Endothelial cell (in vitro differentiated cells): Measurements from ENCODE around the gene CDC42BPG. TPM values are rescaled to one million over a fixed set of nuclear protein-coding genes. Genes with fewer than 3 reads are reported as not detected.

Experiments used
- DNase-seq: peaks from one replicate; pipeline ENCODE4 v3.0.0; 2021; ENCODE audit warnings: low spot score
- H3K27ac Mint-ChIP-seq: one replicate; pipeline ENCODE4 v1.8.0; 2021; ENCODE audit warnings: mixed read lengths, inconsistent platforms; ENCODE audit not compliant: unreplicated experiment
- H3K27me3 Mint-ChIP-seq: one replicate; pipeline ENCODE4 v1.8.0; 2021; ENCODE audit warnings: mild to moderate bottlenecking, moderate library complexity, mixed read lengths, inconsistent platforms; ENCODE audit not compliant: unreplicated experiment
- H3K36me3 Mint-ChIP-seq: one replicate; pipeline ENCODE4 v1.8.0; 2021; ENCODE audit warnings: mild to moderate bottlenecking, low read depth, mixed read lengths, inconsistent platforms; ENCODE audit not compliant: unreplicated experiment
- H3K4me1 Mint-ChIP-seq: one replicate; pipeline ENCODE4 v1.8.0; 2021; ENCODE audit warnings: mild to moderate bottlenecking, mixed read lengths, inconsistent platforms; ENCODE audit not compliant: unreplicated experiment
- H3K4me3 Mint-ChIP-seq: one replicate; pipeline ENCODE4 v1.8.0; 2021; ENCODE audit warnings: mild to moderate bottlenecking, mixed read lengths, inconsistent platforms; ENCODE audit not compliant: unreplicated experiment
- H3K9me3 Mint-ChIP-seq: one replicate; pipeline ENCODE4 v1.8.0; 2021; ENCODE audit warnings: mixed read lengths, inconsistent platforms; ENCODE audit not compliant: unreplicated experiment
- total RNA-seq: library from RNA; stranded (reverse); fragmentation: NEBNext Ultra II Directional; extraction: Animal tissue kit (Norgen Biotek cat#: 25700); gene quantifications from one replicate; pipeline ENCODE4 v1.2.1, GENCODE V29; 2021; ENCODE audit not compliant: unreplicated experiment
- TF ChIP-seq, protein P1 (sequence below): fragments of 200-600 bp; sonication (generic); IDR thresholded peaks from one replicate; pipeline ENCODE4 v1.5.0; 2021; ENCODE audit warnings: antibody characterized with exemption; ENCODE audit not compliant: unreplicated experiment

Gene CDC42BPG
- total RNA-seq, 1 donor from 2014 or later = 4.1 TPM

DNA sequence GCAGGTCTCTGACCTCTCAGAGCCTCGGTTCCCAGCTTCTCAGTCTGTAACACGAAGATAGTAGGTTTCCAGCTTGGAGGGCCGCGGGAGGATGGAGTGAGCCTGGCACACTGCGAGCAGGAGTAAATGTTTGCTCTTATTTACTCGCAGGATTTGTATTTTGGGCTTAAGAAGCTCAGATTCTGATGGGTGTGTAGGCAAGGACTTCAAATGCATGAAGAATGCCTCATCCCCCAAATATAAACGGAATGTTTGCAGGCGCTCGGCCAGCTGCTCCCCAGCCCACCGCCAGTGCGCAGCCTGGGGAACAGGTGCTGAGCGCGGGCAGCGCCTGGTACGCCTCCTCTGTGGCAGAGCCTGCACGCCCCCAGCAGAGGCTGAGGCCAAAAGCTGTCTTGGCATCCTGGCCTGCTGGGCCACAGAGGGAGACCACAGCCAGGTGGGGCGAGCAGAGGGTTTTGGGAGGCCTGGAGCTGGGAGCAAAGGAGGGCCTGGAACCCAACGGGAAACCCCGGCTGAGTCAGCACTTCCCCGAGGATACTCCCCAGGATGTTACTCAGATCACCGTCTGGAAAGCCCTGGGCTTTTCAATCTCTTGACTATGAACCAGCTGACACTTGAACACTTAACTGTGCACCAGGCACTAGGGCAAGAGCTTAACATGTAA lies 24.6 kb upstream of the CDC42BPG start:
- Mint-ChIP-seq H3K27ac (no peak overlapping the region), H3K27me3 (peaks cover 2% of the 10 kb centered on the region), H3K4me1 (peaks cover 11% of the 10 kb centered on the region)

DNA sequence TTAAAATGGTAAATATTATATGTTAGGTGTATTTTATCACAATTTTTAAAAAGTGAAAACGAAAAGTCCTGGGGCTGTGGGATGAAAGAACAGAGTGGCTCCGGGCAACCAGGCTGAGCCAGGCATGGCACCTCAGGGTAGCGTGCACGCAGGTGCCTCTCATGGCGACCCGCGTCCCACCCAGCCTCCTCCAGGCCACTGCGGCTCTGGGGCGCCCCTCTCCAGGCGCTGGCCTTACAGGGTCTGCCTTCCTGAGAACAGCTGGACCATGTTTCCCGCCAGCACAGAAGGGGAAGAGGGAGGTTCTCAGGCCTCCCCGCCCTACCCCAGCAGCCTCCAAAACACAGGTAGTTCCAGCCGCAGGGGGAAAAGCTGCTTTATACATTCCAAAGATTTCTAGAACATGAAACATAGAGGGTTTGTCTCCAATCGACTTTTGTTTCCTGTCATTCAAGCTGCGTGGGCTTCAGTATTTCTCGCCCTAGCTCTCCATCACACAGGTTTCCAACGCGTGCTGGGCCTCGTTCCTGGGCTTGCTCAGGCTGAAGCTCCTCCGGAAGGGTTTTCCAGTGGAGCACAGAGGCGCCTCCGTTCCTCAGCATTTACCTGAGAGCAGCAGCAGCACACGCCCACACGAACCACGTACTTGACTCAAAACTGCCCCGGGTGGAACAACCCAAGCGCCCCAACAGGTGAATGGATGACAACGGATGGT lies 23.5 kb upstream of the CDC42BPG start:
- H3K4me3 Mint-ChIP-seq = no peak overlapping the region
- peaks cover 13% of the 10 kb centered on the region for H3K36me3 Mint-ChIP-seq
- DNase-seq = no peak
- H3K4me1 Mint-ChIP-seq = peaks cover 15% of the 10 kb centered on the region
- H3K27me3 Mint-ChIP-seq = peaks cover 4% of the 10 kb centered on the region
- H3K9me3 Mint-ChIP-seq = no peaks in the 10 kb centered on the region
- H3K27ac Mint-ChIP-seq = no peak overlapping the region
- TF ChIP-seq, protein P1, sequence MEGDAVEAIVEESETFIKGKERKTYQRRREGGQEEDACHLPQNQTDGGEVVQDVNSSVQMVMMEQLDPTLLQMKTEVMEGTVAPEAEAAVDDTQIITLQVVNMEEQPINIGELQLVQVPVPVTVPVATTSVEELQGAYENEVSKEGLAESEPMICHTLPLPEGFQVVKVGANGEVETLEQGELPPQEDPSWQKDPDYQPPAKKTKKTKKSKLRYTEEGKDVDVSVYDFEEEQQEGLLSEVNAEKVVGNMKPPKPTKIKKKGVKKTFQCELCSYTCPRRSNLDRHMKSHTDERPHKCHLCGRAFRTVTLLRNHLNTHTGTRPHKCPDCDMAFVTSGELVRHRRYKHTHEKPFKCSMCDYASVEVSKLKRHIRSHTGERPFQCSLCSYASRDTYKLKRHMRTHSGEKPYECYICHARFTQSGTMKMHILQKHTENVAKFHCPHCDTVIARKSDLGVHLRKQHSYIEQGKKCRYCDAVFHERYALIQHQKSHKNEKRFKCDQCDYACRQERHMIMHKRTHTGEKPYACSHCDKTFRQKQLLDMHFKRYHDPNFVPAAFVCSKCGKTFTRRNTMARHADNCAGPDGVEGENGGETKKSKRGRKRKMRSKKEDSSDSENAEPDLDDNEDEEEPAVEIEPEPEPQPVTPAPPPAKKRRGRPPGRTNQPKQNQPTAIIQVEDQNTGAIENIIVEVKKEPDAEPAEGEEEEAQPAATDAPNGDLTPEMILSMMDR = no peak

More for the DNA sequence above, 24.6 kb upstream of the CDC42BPG start:
- DNase-seq = no peak
- TF ChIP-seq, protein P1 = no peak
- Mint-ChIP-seq H3K4me3 (no peak overlapping the region), H3K9me3 (no peaks in the 10 kb centered on the region), H3K36me3 (peaks cover 13% of the 10 kb centered on the region)

DNA sequence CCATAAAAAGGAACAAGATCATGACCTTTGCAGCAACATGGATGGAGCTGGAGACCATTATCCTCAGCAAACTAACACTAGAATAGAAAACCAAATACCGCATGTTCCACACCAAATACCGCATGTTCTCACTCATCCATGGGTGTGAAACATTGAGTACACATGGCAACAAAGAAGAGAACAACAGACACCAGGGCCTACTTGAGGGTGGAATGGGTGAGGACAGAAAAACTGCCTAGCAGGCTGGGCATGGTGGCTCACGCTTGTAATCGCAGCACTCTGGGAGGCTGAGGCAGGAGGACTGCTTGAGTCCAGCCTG lies 21.7 kb upstream of the CDC42BPG start:
- H3K36me3 Mint-ChIP-seq = peaks cover 13% of the 10 kb centered on the region
- H3K4me3 Mint-ChIP-seq = no peak overlapping the region
- TF ChIP-seq, protein P1 = no peak
- H3K4me1 Mint-ChIP-seq = peaks cover 22% of the 10 kb centered on the region
- no peak for DNase-seq
- no peaks in the 10 kb centered on the region for H3K9me3 Mint-ChIP-seq
- H3K27me3 Mint-ChIP-seq = peaks cover 5% of the 10 kb centered on the region
- H3K27ac Mint-ChIP-seq = no peak overlapping the region

DNA sequence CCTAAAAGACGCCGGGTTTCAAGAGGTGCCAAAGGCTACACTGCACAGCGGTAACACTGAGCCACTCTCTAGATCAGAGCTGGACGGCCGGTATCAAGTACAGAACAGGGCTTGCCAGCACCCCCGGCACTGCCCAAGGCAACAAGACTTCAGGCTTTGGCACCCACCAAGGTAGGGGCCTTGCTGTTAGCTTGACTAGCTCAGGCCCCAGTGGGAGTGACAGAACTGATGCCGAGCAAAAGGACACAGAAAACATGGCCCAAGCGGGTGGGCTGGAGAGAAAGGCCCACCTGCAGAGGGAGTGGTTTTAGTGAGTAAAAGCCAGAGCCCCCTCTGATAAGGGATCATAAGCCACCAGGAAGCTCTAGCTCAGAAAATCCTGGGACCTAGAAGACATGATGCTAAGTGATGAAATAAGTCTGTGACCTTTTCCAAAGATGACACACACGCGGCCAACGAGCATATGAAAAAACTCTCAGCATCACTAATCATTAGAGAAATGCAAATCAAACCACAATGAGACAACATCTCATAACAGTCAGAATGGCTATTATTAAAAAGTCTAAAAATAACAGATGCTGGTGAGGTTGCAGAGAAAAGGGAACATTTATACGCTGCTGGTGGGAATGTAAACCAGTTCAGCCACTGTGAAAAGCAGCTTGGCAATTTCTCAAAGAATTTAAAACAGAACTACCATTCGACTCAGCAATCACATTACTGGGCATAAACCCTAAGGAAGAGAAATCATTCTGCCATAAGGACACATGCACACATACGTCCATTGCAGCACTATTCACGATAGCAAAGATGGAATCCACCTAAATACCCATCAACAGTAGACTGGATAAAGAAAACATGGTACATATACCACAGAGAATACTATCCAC lies 21.1 kb upstream of the CDC42BPG start:
- Mint-ChIP-seq H3K4me1 (peaks cover 22% of the 10 kb centered on the region), H3K9me3 (no peaks in the 10 kb centered on the region), H3K27me3 (peaks cover 5% of the 10 kb centered on the region), H3K4me3 (no peak overlapping the region), H3K36me3 (peaks cover 13% of the 10 kb centered on the region), H3K27ac (no peak overlapping the region)
- TF ChIP-seq, protein P1 = no peak
- DNase-seq = no peak
